Measurements from ENCODE around the gene ZNF367.

The ZNF367 gene

GRCh38 chr9:96449523-96449844 lies 31.3 kb upstream of the ZNF367 start:
- no peak for FAIRE-seq
- no peak for TF ChIP-seq CTCF (IDR thresholded peaks at IDR 0.05; ENCODE audit: insufficient read depth, missing control alignments)
- no peak for DNase-seq (ENCODE audit: insufficient read length, low spot score)

GRCh38 chr9:96448546-96449170 lies 30.5 kb upstream of the ZNF367 start:
- DNase-seq (ENCODE audit: insufficient read length, low spot score): no peak
- no peak for TF ChIP-seq CTCF (IDR thresholded peaks at IDR 0.05; ENCODE audit: insufficient read depth, missing control alignments)
- FAIRE-seq: no peak

- no peak for TF ChIP-seq CTCF (IDR thresholded peaks at IDR 0.05; ENCODE audit: insufficient read depth, missing control alignments)
- no peak for FAIRE-seq
These were observed 29.2 kb upstream of the ZNF367 start for GRCh38 chr9:96447406-96447805.

GRCh38 chr9:96442491-96442890 lies 24.3 kb upstream of the ZNF367 start:
- DNase-seq (ENCODE audit: insufficient read length, low spot score): no peak
- no peak for FAIRE-seq
- TF ChIP-seq CTCF (IDR thresholded peaks at IDR 0.05; ENCODE audit: insufficient read depth, missing control alignments): no peak

More at GRCh38 chr9:96447406-96447805, 29.2 kb upstream of the ZNF367 start:
- no peak for DNase-seq (ENCODE audit: insufficient read length, low spot score)

- TF ChIP-seq CTCF (IDR thresholded peaks at IDR 0.05; ENCODE audit: insufficient read depth, missing control alignments): peak; percentile 71
- DNase-seq (ENCODE audit: insufficient read length, low spot score) (no peak), FAIRE-seq (no peak)
These were observed 23.8 kb upstream of the ZNF367 start for GRCh38 chr9:96441798-96442445.

- FAIRE-seq (no peak), DNase-seq (ENCODE audit: insufficient read length, low spot score) (no peak)
- no peak for TF ChIP-seq CTCF (IDR thresholded peaks at IDR 0.05; ENCODE audit: insufficient read depth, missing control alignments)
These were observed 22.6 kb upstream of the ZNF367 start for GRCh38 chr9:96440671-96441199.

GRCh38 chr9:96437454-96437853 lies 19.3 kb upstream of the ZNF367 start:
- FAIRE-seq (no peak), DNase-seq (ENCODE audit: insufficient read length, low spot score) (no peak)
- no peak for TF ChIP-seq CTCF (IDR thresholded peaks at IDR 0.05; ENCODE audit: insufficient read depth, missing control alignments)

Measured in D721Med (cell line).